ENCODE measurements around the gene TMEM132A.
"Not testable (repeated sequence)": the region's sequence is repeated elsewhere in the genome, so short reads cannot be mapped to it uniquely, and the experiment has no call there.

DNA sequence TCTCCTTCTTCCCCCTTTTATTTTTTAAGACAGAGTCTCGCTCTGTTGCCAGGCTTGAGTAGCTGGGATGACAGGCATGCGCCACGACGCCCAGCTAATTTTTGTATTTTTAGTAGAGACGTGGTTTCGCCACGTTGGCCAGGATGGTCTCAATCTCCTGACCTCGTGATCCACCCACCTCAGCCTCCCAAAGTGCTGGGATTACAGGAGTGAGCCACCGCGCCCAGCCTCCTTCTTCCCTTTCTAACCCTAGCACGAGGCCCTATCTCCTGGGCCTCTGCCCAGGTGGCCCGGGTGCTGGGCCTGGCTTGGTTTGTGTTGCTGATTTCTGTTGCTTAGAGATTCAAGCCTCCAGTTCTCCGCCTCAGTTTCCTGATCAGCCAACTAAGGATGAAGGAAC is 50.1 kb downstream of the TMEM132A start:
- TF ChIP-seq, protein P1, sequence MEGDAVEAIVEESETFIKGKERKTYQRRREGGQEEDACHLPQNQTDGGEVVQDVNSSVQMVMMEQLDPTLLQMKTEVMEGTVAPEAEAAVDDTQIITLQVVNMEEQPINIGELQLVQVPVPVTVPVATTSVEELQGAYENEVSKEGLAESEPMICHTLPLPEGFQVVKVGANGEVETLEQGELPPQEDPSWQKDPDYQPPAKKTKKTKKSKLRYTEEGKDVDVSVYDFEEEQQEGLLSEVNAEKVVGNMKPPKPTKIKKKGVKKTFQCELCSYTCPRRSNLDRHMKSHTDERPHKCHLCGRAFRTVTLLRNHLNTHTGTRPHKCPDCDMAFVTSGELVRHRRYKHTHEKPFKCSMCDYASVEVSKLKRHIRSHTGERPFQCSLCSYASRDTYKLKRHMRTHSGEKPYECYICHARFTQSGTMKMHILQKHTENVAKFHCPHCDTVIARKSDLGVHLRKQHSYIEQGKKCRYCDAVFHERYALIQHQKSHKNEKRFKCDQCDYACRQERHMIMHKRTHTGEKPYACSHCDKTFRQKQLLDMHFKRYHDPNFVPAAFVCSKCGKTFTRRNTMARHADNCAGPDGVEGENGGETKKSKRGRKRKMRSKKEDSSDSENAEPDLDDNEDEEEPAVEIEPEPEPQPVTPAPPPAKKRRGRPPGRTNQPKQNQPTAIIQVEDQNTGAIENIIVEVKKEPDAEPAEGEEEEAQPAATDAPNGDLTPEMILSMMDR (conservative IDR thresholded peaks at IDR 0.05; ENCODE audit: low read depth, low read length) = not testable (repeated sequence)
- TF ChIP-seq EZH2 (IDR thresholded peaks at IDR 0.05; ENCODE audit: borderline replicate concordance, low read depth, low read length, poor library complexity, severe bottlenecking) = not testable (repeated sequence)
